Measurements from ENCODE around the gene SPINDOC. TPM values are rescaled to one million over a fixed set of nuclear protein-coding genes. Genes with fewer than 3 reads are reported as not detected.

The SPINDOC gene
- total RNA-seq, 1 experiment from 2014 or later = 50.9 TPM

DNA sequence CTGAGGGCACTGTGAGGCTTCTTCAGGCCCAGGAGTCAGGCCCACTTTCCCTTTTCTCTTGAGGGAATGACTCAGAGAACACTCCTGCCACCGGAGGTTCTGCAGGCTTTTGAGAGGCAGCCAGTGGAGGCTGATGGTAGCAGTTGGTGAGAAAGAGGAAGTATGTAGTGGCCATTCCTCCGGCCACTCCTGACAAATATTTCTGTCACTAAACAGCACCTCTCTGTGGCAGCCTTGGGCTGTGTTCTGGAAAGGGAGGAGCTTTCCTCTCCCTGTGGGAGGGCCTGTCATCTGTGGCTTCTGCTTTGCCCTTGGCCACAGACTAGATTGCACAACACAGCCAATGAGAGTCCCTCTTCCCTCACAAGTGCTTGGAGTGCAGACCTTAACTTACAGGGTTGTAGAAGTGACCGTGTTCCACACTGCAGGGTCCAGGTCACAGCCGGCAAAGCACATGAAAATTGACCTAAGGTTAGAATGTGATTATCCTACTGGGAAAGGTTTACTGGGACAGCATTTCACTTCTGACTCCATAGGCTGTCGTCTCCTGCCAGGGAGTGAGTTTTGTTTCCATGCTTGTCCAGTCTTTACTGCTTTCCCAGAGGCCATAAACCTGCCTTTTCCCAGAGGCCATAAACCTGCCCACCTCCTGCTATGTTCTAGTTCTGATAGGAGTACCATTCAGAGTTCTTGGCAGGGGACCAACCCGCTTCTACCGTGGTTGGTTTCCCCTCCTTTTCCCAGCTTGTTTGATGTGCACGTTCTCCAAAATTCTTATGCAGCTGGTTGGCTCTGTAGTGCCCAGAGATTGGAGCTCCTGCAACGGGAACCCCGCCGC, 58.9 kb downstream of the SPINDOC start:
- H2AFZ ChIP-seq (ENCODE audit: low read depth, low read length, poor library complexity, severe bottlenecking) = no peak overlapping the region
- BruUV-seq (replicated peaks) = no TSS peak
- peaks cover 90% of the 10 kb centered on the region for H3K79me2 ChIP-seq (ENCODE audit: insufficient read depth, low read length)
- POLR2A ChIA-PET = interaction anchor here (1.2 kb wide), 1 partner anchor 34 kb away, joined by 3 read pairs; no protein-coding TSS in a partner anchor
- peaks cover 5% of the 10 kb centered on the region; the same call in 1 of the 2 replicates for H4K20me1 ChIP-seq (ENCODE audit: insufficient read depth)
- H3K4me3 ChIP-seq (replicated peaks in 1 of 2; ENCODE audit: low read depth in 1 of 2, low read length in 2 of 2) = no peak overlapping the region
- no peak overlapping the region for H3K9ac ChIP-seq (ENCODE audit: low read length)
- DNase-seq (ENCODE audit: low read depth, low spot score) (peak; percentile 60), ATAC-seq (peak; percentile 99)
- peak overlapping the region; percentile 15 for H3K27ac ChIP-seq (ENCODE audit: low read depth, low read length)
- no peaks in the 10 kb centered on the region for H3K9me2 ChIP-seq (ENCODE audit: insufficient read depth)
- CTCF ChIA-PET = interaction anchor here (1.0 to 1.1 kb wide), 3 partner anchors 24 to 36 kb away, joined by 3 read pairs; no protein-coding TSS in a partner anchor
- H3K4me1 ChIP-seq (ENCODE audit: control insufficient read depth in 1 of 2, insufficient read depth in 2 of 2, low read length in 2 of 2) = peaks cover 7 to 26% of the 10 kb centered on the region in 2 experiments
- peak overlapping the region; percentile 18 for H3K4me2 ChIP-seq (ENCODE audit: low read length)
- H3K36me3 ChIP-seq (ENCODE audit: control insufficient read depth in 1 of 2, insufficient read depth in 2 of 2, low read length in 2 of 2) = peaks cover 0 to 5% of the 10 kb centered on the region in 2 experiments; a peak in 1 of 4 replicates
- RAD21 ChIA-PET (ENCODE audit: low non-redundant PET in 1 of 2, low total read pairs in 2 of 2, uncharacterized antibody in 2 of 2, unreplicated experiment in 2 of 2) = interaction anchor here (0.6 to 1.4 kb wide), 4 partner anchors 33 to 156 kb away, joined by 3 to 5 read pairs (median 4); partner anchors contain the start of gene MARK2 (in 1 of the 2)
- H3K9me3 ChIP-seq (ENCODE audit: control insufficient read depth in 1 of 2, insufficient read depth in 1 of 2, low read depth in 1 of 2, low read length in 2 of 2) = no peaks in the 10 kb centered on the region
- TF ChIP-seq FOSL1 (IDR thresholded peaks at IDR 0.05; ENCODE audit: low read depth) (no peak), RAD21 (IDR thresholded peaks at IDR 0.05; ENCODE audit: low read depth) (peak; percentile 82), EZH2phosphoT487 (IDR thresholded peaks at IDR 0.05; ENCODE audit: borderline replicate concordance) (no peak), CEBPB (IDR thresholded peaks at IDR 0.05; ENCODE audit: low read depth) (peak; percentile 97)
- TF ChIP-seq, protein P1, sequence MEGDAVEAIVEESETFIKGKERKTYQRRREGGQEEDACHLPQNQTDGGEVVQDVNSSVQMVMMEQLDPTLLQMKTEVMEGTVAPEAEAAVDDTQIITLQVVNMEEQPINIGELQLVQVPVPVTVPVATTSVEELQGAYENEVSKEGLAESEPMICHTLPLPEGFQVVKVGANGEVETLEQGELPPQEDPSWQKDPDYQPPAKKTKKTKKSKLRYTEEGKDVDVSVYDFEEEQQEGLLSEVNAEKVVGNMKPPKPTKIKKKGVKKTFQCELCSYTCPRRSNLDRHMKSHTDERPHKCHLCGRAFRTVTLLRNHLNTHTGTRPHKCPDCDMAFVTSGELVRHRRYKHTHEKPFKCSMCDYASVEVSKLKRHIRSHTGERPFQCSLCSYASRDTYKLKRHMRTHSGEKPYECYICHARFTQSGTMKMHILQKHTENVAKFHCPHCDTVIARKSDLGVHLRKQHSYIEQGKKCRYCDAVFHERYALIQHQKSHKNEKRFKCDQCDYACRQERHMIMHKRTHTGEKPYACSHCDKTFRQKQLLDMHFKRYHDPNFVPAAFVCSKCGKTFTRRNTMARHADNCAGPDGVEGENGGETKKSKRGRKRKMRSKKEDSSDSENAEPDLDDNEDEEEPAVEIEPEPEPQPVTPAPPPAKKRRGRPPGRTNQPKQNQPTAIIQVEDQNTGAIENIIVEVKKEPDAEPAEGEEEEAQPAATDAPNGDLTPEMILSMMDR (IDR thresholded peaks at IDR 0.05 in 2 of 3, conservative IDR thresholded peaks at IDR 0.05 in 1 of 3; ENCODE audit: borderline replicate concordance in 1 of 3, insufficient read depth in 1 of 3, low read depth in 2 of 3, low read length in 2 of 3) = peak; percentile 45 to 59 (median 52); a peak in 5 of 6 replicates
- TF ChIP-seq, protein P2, sequence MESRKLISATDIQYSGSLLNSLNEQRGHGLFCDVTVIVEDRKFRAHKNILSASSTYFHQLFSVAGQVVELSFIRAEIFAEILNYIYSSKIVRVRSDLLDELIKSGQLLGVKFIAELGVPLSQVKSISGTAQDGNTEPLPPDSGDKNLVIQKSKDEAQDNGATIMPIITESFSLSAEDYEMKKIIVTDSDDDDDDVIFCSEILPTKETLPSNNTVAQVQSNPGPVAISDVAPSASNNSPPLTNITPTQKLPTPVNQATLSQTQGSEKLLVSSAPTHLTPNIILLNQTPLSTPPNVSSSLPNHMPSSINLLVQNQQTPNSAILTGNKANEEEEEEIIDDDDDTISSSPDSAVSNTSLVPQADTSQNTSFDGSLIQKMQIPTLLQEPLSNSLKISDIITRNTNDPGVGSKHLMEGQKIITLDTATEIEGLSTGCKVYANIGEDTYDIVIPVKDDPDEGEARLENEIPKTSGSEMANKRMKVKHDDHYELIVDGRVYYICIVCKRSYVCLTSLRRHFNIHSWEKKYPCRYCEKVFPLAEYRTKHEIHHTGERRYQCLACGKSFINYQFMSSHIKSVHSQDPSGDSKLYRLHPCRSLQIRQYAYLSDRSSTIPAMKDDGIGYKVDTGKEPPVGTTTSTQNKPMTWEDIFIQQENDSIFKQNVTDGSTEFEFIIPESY (IDR thresholded peaks at IDR 0.05; ENCODE audit: extremely low read depth, insufficient replicate concordance, low read length) = no peak
- H3K27me3 ChIP-seq (ENCODE audit: insufficient read depth, low read length) = no peaks in the 10 kb centered on the region
- intact Hi-C loops (cut with micrococcal nuclease) = loop anchor here (5.0 kb wide), 1 partner anchor 35 kb away; the partner anchor contains the start of gene MARK2
